Measurements from ENCODE around the gene LDLRAP1.

Gene LDLRAP1

GRCh38 chr1:25615563-25616094 is 72.2 kb downstream of the LDLRAP1 start:
- TF ChIP-seq CTCF (IDR thresholded peaks at IDR 0.05; ENCODE audit: low read length, missing control alignments), result no peak
- no peak for DNase-seq (ENCODE audit: low read depth)
- peak overlapping the region; percentile 50 for H3K4me3 ChIP-seq (replicated peaks; ENCODE audit: low read depth, low read length)

- DNase-seq (ENCODE audit: low read depth), result peak; percentile 77
- peak; percentile 15 for TF ChIP-seq CTCF (IDR thresholded peaks at IDR 0.05; ENCODE audit: low read length, missing control alignments)
- peak within 1 kb of the TSS; percentile 51 for H3K4me3 ChIP-seq (replicated peaks; ENCODE audit: low read depth, low read length)
These were observed 72.9 kb downstream of the LDLRAP1 start, which contains the start of gene MAN1C1 for GRCh38 chr1:25616095-25616986. MAN1C1 (plus strand) TSS chr1:25616791; CDS start chr1:25617798, 1,007 bp downstream.

- TF ChIP-seq CTCF (IDR thresholded peaks at IDR 0.05; ENCODE audit: low read length, missing control alignments), result no peak
- no peak for DNase-seq (ENCODE audit: low read depth)
- peak overlapping the region; percentile 51 for H3K4me3 ChIP-seq (replicated peaks; ENCODE audit: low read depth, low read length)
These were observed 73.7 kb downstream of the LDLRAP1 start for GRCh38 chr1:25616987-25617624.

GRCh38 chr1:25617625-25618432 is 74.4 kb downstream of the LDLRAP1 start:
- peak overlapping the region; percentile 43 for H3K4me3 ChIP-seq (replicated peaks; ENCODE audit: low read depth, low read length)
- no peak for TF ChIP-seq CTCF (IDR thresholded peaks at IDR 0.05; ENCODE audit: low read length, missing control alignments)
- no peak for DNase-seq (ENCODE audit: low read depth)

GRCh38 chr1:25618433-25618808 is 75.0 kb downstream of the LDLRAP1 start:
- no peak for TF ChIP-seq CTCF (IDR thresholded peaks at IDR 0.05; ENCODE audit: low read length, missing control alignments)
- no peak overlapping the region for H3K4me3 ChIP-seq (replicated peaks; ENCODE audit: low read depth, low read length)
- DNase-seq (ENCODE audit: low read depth), result no peak
